Liver (tissue), 3 donors: ENCODE results near the gene MKKS.

Experiments used
- ATF3 ChIP-seq: IDR thresholded peaks from 2 replicates; pipeline ENCODE4 v1.6.1; 2016; ENCODE audit warnings: antibody characterized with exemption
- CTCF ChIP-seq: fragments of 150-350 bp; IDR thresholded peaks from 2 replicates; pipeline ENCODE4 v1.5.1; 2017; ENCODE audit warnings: improper control_type of control experiment, low read depth, low read length; ENCODE audit not compliant: missing input control
- EGR1 ChIP-seq, 2 donors: IDR thresholded peaks; 2 replicates each; pipeline ENCODE4 v1.6.1; 2016 to 2018; ENCODE audit warnings: antibody characterized with exemption in 2 of 2, low read depth in 2 of 2
- JUND ChIP-seq, 2 donors: IDR thresholded peaks; 2 replicates each; pipeline ENCODE4 v1.6.1; 2016; ENCODE audit warnings: antibody characterized with exemption in 2 of 2
- MAX ChIP-seq: IDR thresholded peaks from 2 replicates; pipeline ENCODE4 v1.6.1; 2016; ENCODE audit warnings: antibody characterized with exemption
- RAD21 ChIP-seq, 2 donors: IDR thresholded peaks; 2 replicates each; pipeline ENCODE4 v1.6.1; 2016; ENCODE audit warnings: antibody characterized with exemption in 2 of 2, mild to moderate bottlenecking in 2 of 2
- SP1 ChIP-seq: IDR thresholded peaks from 2 replicates; pipeline ENCODE4 v1.6.1; 2018; ENCODE audit warnings: antibody characterized with exemption, mild to moderate bottlenecking
- TAF1 ChIP-seq: conservative IDR thresholded peaks from 2 replicates; pipeline ENCODE4 v1.6.1; 2016; ENCODE audit warnings: antibody characterized with exemption, mild to moderate bottlenecking
- ZBTB33 ChIP-seq: IDR thresholded peaks from 2 replicates; pipeline ENCODE4 v1.6.1; 2016; ENCODE audit warnings: antibody characterized with exemption
- TF ChIP-seq, protein P1 (sequence below): IDR thresholded peaks from 2 replicates; pipeline ENCODE4 v1.6.1; 2016; ENCODE audit warnings: antibody characterized with exemption, mild to moderate bottlenecking
- donor health status: healthy.
- donor health status: healthy.

- no peak for TF ChIP-seq CTCF
- TF ChIP-seq ZBTB33, result no peak
- no peak for TF ChIP-seq EGR1 (IDR thresholded peaks at IDR 0.05; ENCODE audit: low read depth in 2 of 2)
- no peak for TF ChIP-seq ATF3
- TF ChIP-seq, protein P1, sequence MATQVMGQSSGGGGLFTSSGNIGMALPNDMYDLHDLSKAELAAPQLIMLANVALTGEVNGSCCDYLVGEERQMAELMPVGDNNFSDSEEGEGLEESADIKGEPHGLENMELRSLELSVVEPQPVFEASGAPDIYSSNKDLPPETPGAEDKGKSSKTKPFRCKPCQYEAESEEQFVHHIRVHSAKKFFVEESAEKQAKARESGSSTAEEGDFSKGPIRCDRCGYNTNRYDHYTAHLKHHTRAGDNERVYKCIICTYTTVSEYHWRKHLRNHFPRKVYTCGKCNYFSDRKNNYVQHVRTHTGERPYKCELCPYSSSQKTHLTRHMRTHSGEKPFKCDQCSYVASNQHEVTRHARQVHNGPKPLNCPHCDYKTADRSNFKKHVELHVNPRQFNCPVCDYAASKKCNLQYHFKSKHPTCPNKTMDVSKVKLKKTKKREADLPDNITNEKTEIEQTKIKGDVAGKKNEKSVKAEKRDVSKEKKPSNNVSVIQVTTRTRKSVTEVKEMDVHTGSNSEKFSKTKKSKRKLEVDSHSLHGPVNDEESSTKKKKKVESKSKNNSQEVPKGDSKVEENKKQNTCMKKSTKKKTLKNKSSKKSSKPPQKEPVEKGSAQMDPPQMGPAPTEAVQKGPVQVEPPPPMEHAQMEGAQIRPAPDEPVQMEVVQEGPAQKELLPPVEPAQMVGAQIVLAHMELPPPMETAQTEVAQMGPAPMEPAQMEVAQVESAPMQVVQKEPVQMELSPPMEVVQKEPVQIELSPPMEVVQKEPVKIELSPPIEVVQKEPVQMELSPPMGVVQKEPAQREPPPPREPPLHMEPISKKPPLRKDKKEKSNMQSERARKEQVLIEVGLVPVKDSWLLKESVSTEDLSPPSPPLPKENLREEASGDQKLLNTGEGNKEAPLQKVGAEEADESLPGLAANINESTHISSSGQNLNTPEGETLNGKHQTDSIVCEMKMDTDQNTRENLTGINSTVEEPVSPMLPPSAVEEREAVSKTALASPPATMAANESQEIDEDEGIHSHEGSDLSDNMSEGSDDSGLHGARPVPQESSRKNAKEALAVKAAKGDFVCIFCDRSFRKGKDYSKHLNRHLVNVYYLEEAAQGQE, result no peak
- no peak for TF ChIP-seq MAX
- TF ChIP-seq RAD21 (IDR thresholded peaks at IDR 0.05), result no peak
- TF ChIP-seq TAF1, result no peak
- TF ChIP-seq JUND (IDR thresholded peaks at IDR 0.05), result no peak
- TF ChIP-seq SP1, result no peak
These were observed 48.0 kb downstream of the MKKS start for GRCh38 chr20:10385850-10386544.
